DMS 273 (cell line): ENCODE results near the gene HMGA1.

Experiments used
- DNase-seq: peaks from one replicate; lab custom pipeline; 2025; ENCODE audit not compliant: unreplicated experiment; lab: John Stamatoyannopoulos, UW

The HMGA1 gene

DNA sequence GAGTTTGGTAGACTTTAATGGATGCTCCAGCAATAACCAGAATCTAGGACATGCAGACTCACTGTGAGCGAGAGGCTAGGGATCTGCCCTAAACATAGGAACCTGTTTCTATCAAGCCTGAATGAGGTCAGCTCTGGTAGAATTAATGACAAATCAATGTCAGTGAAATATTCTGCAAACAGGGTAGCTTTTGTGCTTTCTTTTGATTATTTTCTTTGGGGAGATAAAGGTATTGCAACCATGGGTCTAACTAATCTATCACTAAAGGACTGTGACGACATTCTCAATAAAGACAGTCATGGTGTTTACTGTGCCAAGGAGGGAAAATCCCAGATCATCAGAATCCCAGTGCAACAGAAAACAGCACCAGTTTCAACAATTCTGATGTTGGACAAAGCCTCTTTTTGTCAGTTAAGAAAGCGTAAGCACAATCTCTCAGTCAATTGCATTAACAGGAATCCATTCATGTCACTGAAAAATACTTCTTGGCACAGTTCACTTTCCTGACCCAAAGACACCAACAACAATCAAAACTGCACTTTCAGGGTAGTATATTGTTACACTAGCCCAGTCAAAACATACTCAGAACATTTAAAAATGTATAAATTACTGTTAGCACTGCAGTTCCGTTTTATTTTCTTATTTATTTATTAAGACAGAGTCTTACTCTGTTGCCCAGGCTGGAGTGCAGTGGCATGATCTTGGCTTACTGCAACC is 48.9 kb downstream of the HMGA1 start:
- no peak for DNase-seq

DNA sequence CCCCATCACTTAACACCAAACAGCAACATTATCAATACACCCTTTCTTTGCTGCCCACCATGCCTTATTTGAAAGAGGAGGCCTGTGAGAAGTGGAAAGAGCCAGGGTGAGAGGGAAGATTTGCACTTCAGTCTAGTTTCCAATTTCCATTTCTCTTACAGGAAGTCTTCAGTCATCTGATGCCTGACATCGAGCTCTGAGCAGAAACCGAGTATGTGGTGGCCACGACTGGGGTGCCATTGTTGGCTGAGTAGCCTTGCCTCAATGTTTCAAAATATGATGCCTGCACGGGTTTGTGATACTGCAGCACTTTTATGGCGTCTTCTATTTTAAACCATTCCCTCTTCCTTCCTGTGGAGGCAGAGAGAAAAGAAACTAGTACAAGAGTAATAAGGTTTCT is 51.9 kb downstream of the HMGA1 start:
- DNase-seq, result no peak

DNA sequence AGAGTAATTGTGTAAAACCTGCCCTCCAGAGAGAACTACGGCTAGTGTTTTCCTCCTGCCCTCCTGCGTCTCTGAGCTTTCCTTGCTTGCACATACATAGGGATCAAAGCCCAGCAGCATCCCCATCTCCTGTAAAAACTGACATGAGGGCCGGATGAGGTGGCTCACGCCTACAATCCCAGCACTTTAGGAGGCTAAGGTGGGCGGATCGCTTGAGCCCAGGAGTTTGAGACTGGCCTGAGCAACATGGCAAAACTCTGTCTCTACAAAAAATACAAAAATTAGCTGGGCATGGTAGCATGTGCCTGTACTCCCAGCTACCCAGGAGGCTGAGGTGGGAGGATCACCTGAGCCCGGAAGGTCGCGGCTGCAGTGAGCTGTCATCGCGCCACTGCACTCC is 52.5 kb downstream of the HMGA1 start:
- no peak for DNase-seq

- no peak for DNase-seq
Observed at GRCh38 chr6:34292954-34293353, 56.3 kb downstream of the HMGA1 start.

GRCh38 chr6:34295721-34296120 is 59.0 kb downstream of the HMGA1 start:
- DNase-seq, result no peak
